SK-N-SH treated with all-trans-retinoic acid at 6 μM for 48 hours (cell line): ENCODE results near the gene RIMBP2.

Source experiments
- ARNTL ChIP-seq: fragments of 450-650 bp; formaldehyde crosslinking; IDR thresholded peaks from 2 replicates; pipeline ENCODE4 v1.5.0; 2020; ENCODE audit warnings: low read depth, mild to moderate bottlenecking, moderate library complexity, borderline replicate concordance
- CREB5 ChIP-seq: fragments of 250-450 bp; sonication (Bioruptor Pico); IDR thresholded peaks from 2 replicates; pipeline ENCODE4 v1.5.1; 2020; ENCODE audit warnings: low read depth, mild to moderate bottlenecking, moderate library complexity
- CSDC2 ChIP-seq: fragments of 250-450 bp; sonication (Bioruptor Pico); IDR thresholded peaks from 2 replicates; pipeline ENCODE4 v1.5.0; 2020; ENCODE audit warnings: mild to moderate bottlenecking, moderate library complexity
- ESRRG ChIP-seq: fragments of 250-450 bp; sonication (Bioruptor Pico); IDR thresholded peaks from 2 replicates; pipeline ENCODE4 v1.6.1; 2021; ENCODE audit warnings: mild to moderate bottlenecking
- ISL1 ChIP-seq: fragments of 250-450 bp; sonication (Bioruptor Pico); IDR thresholded peaks from 2 replicates; pipeline ENCODE4 v2.1.2; 2022; ENCODE audit warnings: mild to moderate bottlenecking, moderate library complexity
- RARB ChIP-seq: fragments of 250-450 bp; sonication (Bioruptor Pico); IDR thresholded peaks from 2 replicates; pipeline ENCODE4 v1.8.0; 2021; ENCODE audit warnings: mild to moderate bottlenecking, moderate library complexity
- SNAI2 ChIP-seq: fragments of 250-450 bp; sonication (Bioruptor Pico); IDR thresholded peaks from 2 replicates; pipeline ENCODE4 v1.5.0; 2020; ENCODE audit warnings: mild to moderate bottlenecking, moderate library complexity
- TCF4 ChIP-seq: fragments of 250-450 bp; sonication (Bioruptor Pico); IDR thresholded peaks from 2 replicates; pipeline ENCODE4 v1.8.0; 2021; ENCODE audit warnings: mild to moderate bottlenecking, moderate library complexity, borderline replicate concordance
- TSHZ2 ChIP-seq: fragments of 250-450 bp; sonication (Bioruptor Pico); IDR thresholded peaks from 2 replicates; pipeline ENCODE4 v1.5.0; 2020; ENCODE audit warnings: mild to moderate bottlenecking, moderate library complexity
- ZC3H10 ChIP-seq: fragments of 250-450 bp; sonication (Bioruptor Pico); IDR thresholded peaks from 2 replicates; pipeline ENCODE4 v1.5.1; 2021; ENCODE audit warnings: mild to moderate bottlenecking, moderate library complexity
- ZFP3 ChIP-seq: fragments of 250-450 bp; sonication (Bioruptor Pico); IDR thresholded peaks from 2 replicates; pipeline ENCODE4 v1.5.0; 2020; ENCODE audit warnings: mild to moderate bottlenecking, moderate library complexity
- ZFP30 ChIP-seq: fragments of 450-650 bp; formaldehyde crosslinking; IDR thresholded peaks from 2 replicates; pipeline ENCODE4 v1.5.0; 2022; ENCODE audit warnings: mild to moderate bottlenecking, moderate library complexity

GRCh38 chr12:130545475-130545874 is 170.6 kb downstream of the RIMBP2 start:
- TF ChIP-seq ZC3H10 (CRISPR knock-in tag) (no peak), ISL1 (no peak), TCF4 (CRISPR knock-in tag) (no peak), ARNTL (no peak), RARB (no peak), ZFP3 (CRISPR knock-in tag) (no peak), ESRRG (no peak), CREB5 (CRISPR knock-in tag) (no peak), SNAI2 (no peak), TSHZ2 (CRISPR knock-in tag) (no peak), CSDC2 (no peak), ZFP30 (CRISPR knock-in tag) (no peak)
